Colon (tissue), 2 donors: ENCODE results near the gene EFCAB8.
"Not testable (repeated sequence)": the region's sequence is repeated elsewhere in the genome, so short reads cannot be mapped to it uniquely, and the experiment has no call there.

Experiments used
- FAIRE-seq: peaks from 2 replicates; lab custom pipeline; 2012; peaks lifted over from hg19 to GRCh38; lab: Jason Lieb, UNC
- donor health status: control.
- donor health status: control.

The EFCAB8 gene

GRCh38 chr20:32841174-32841573, 17.5 kb upstream of the EFCAB8 start:
- FAIRE-seq = no peak

- no peak for FAIRE-seq
These were observed 17.1 kb upstream of the EFCAB8 start for GRCh38 chr20:32841632-32842031.

GRCh38 chr20:32842688-32843524, 15.8 kb upstream of the EFCAB8 start:
- FAIRE-seq = no peak

- no peak for FAIRE-seq
These were observed 12.9 kb upstream of the EFCAB8 start for GRCh38 chr20:32845786-32846185.

- FAIRE-seq = no peak
These were observed 11.9 kb upstream of the EFCAB8 start for GRCh38 chr20:32846852-32847251.

- no peak for FAIRE-seq
These were observed 10.8 kb upstream of the EFCAB8 start for GRCh38 chr20:32847964-32848363.

GRCh38 chr20:32848846-32849245, 9.9 kb upstream of the EFCAB8 start:
- FAIRE-seq = no peak

GRCh38 chr20:32849577-32849976, 9.1 kb upstream of the EFCAB8 start:
- no peak for FAIRE-seq

GRCh38 chr20:32855387-32855786, 3.3 kb upstream of the EFCAB8 start:
- no peak for FAIRE-seq

- no peak for FAIRE-seq
These were observed 534 bp upstream of the EFCAB8 start for GRCh38 chr20:32858189-32858588.

- no peak for FAIRE-seq
These were observed 2.7 kb downstream of the EFCAB8 start for GRCh38 chr20:32861446-32861845.

- FAIRE-seq = no peak
These were observed 10.8 kb downstream of the EFCAB8 start for GRCh38 chr20:32869562-32869961.

GRCh38 chr20:32870526-32870925, 11.8 kb downstream of the EFCAB8 start:
- not testable (repeated sequence) for FAIRE-seq

- no peak for FAIRE-seq
These were observed 12.3 kb downstream of the EFCAB8 start for GRCh38 chr20:32870985-32871384.

GRCh38 chr20:32871627-32872160, 13.0 kb downstream of the EFCAB8 start:
- no peak for FAIRE-seq

GRCh38 chr20:32872266-32872665, 13.5 kb downstream of the EFCAB8 start:
- no peak for FAIRE-seq

- no peak for FAIRE-seq
These were observed 16.9 kb downstream of the EFCAB8 start for GRCh38 chr20:32875673-32876072.

- no peak for FAIRE-seq
These were observed 18.8 kb downstream of the EFCAB8 start for GRCh38 chr20:32877507-32877906.

- no peak for FAIRE-seq
These were observed 20.1 kb downstream of the EFCAB8 start for GRCh38 chr20:32878820-32879219.

GRCh38 chr20:32879538-32879937, 20.8 kb downstream of the EFCAB8 start:
- no peak for FAIRE-seq

GRCh38 chr20:32880635-32881034, 21.9 kb downstream of the EFCAB8 start:
- no peak for FAIRE-seq

- FAIRE-seq = no peak
These were observed 24.4 kb downstream of the EFCAB8 start for GRCh38 chr20:32883081-32883480.

- no peak for FAIRE-seq
These were observed 26.5 kb downstream of the EFCAB8 start for GRCh38 chr20:32885185-32885584.

- FAIRE-seq = no peak
These were observed 27.2 kb downstream of the EFCAB8 start for GRCh38 chr20:32885952-32886351.
